ENCODE measurements around the gene CYS1.
"Not testable (repeated sequence)": the region's sequence is repeated elsewhere in the genome, so short reads cannot be mapped to it uniquely, and the experiment has no call there.

CYS1 gene, protein sequence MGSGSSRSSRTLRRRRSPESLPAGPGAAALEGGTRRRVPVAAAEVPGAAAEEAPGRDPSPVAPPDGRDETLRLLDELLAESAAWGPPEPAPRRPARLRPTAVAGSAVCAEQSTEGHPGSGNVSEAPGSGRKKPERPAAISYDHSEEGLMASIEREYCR

DNA sequence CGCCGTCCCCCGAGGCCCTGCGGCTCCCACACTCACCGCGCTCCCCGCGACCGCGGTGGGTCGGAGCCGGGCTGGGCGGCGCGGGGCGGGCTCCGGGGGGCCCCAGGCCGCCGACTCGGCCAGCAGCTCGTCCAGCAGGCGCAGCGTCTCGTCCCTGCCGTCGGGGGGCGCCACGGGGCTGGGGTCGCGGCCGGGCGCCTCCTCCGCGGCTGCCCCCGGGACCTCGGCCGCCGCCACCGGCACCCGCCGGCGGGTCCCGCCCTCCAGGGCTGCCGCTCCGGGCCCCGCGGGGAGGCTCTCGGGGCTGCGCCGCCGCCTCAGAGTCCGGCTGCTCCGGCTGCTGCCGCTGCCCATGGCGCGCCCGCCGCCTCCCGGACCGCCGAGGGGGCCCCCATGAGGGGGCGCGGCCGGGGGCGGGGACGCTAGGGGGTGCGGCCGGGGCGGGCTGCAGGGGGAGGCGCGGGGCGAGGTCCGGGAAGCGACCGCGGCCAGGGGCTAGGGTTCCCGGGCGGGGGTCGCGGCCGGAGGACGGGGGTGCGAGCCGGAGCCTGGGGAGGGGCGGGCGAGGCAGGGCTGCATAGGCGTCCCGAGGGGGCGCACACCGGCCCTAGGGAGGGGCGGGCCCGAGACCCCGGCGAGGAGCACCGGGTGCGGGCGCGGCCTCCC, at the start of gene CYS1:
Gene CYS1 (minus strand): TSS at position 542 of the 666 bp plus-strand sequence. CDS start 188 bp downstream, at position 354.
- DNase-seq = peak; percentile 26

GRCh38 chr2:10129490-10129889, 49.3 kb upstream of the CYS1 start:
- DNase-seq = no peak

DNA sequence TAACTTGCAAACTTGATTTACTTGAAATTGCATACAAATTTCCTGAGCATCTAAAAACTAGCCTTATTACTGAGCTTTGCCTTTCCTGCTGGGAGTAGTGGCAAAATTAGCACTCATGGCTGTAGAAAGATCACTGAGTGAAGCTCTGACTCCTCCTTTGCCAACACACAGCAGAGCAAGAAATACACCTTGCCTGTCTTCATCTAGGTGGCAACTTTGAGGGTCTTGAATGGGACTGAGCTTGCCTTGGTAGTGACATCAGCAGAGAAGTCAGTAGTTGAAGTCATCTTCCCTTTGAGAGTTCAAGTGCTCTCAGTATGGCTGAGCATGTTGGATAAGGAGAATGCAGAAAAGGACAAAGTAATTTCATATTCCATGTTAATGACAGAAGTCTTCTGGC, 48.2 kb upstream of the CYS1 start:
- DNase-seq = no peak

- DNase-seq = no peak
Measured at GRCh38 chr2:10126632-10127026, 46.4 kb upstream of the CYS1 start.

GRCh38 chr2:10125842-10126631, 45.8 kb upstream of the CYS1 start:
- no peak for DNase-seq

DNA sequence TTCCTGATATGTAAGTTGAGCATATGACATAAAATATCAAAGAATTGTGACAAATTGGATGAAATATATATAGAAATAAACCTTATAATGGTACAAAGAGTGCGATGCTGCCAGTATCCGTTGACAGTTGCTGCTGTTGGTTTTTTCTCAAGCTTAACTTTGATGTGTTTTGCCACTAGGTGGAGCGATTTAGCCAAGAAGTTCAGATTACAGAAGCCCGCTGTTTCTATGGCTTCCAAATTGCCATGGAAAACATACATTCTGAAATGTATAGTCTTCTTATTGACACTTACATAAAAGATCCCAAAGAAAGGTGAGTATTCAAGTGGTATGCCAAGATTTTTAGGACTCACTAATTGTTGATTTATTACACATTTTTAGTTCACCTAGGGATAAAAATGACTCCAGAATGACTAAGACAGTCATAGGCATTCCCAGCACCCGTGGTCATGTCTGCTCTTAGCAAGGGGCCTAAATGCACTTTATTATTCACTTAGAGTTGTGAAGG, 44.4 kb upstream of the CYS1 start:
- peak; percentile 71 for DNase-seq

DNA sequence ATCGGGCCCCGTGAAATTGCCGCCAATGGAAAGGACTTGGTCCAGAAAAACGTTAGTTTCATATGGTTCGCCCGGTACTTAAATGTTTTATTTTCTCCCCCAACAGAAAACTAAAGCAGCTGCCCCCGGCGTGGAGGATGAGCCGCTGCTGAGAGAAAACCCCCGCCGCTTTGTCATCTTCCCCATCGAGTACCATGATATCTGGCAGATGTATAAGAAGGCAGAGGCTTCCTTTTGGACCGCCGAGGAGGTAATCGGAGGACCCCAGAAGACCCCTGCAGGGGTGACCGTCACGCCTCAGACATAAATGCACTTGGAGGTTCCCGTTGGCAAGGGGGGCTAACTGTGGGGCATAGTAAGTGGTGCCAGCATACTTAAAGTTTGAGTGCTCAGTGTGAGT, 43.1 kb upstream of the CYS1 start:
- no peak for DNase-seq

DNA sequence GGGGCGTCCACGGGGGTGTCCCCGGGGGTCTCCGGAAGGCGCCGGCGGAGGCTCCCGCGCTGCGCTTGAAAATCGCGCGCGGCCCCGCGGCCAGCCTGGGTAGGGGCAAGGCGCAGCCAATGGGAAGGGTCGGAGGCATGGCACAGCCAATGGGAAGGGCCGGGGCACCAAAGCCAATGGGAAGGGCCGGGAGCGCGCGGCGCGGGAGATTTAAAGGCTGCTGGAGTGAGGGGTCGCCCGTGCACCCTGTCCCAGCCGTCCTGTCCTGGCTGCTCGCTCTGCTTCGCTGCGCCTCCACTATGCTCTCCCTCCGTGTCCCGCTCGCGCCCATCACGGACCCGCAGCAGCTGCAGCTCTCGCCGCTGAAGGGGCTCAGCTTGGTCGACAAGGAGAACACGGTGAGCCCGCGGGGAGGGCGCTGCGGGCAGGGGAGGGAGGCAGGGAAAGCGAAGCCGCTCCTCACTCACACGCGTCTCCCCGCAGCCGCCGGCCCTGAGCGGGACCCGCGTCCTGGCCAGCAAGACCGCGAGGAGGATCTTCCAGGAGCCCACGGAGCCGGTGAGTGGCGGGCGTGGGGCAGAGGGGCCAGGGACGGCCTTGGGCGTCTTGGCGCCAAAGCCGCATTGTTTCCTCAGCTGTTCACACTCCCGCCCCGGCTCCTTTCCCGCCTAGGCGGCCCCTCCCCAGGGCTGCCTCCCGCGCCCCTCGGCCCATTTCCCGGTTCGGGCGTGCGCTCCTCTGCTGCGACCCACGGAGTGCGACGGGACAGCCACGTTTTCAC, 42.5 kb upstream of the CYS1 start, which contains the start of gene RRM2:
Gene RRM2 (plus strand): TSS at position 240 of the 781 bp plus-strand sequence. CDS start 60 bp downstream, at position 300.
- peak; percentile 98 for DNase-seq

DNA sequence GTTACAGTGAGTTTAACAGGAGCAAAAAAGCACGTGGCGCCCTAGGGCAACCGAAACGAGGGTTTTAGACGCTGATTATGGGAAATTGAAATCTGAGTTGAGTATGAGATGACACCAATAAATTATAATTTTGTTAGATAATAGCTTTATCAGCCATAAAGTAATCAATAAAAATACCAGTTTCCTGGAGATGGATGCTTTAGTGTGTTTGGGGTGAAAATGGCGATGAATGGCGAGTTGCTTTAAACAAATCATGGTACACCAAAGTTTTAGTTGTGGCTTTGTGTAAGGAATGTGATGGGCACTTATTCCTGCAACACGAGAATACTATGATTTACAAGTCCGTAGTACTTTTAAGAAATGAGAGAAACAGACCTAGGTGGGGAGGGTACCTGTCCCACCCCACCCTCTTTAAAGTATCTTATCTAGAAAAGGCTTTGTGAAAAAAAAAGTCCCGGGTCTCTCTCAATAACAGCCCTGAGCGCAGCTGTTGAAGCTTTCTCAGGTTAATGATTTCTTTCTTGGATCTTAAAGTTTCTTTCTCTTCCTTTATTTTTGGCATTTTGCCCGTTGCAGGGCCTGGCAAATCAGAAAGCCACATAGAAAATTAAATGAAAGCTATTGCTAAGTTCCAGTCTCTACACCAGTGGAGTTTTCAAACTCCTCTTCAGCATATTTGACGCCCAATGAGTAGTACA, 40.8 kb upstream of the CYS1 start:
- DNase-seq = peak; percentile 56

DNA sequence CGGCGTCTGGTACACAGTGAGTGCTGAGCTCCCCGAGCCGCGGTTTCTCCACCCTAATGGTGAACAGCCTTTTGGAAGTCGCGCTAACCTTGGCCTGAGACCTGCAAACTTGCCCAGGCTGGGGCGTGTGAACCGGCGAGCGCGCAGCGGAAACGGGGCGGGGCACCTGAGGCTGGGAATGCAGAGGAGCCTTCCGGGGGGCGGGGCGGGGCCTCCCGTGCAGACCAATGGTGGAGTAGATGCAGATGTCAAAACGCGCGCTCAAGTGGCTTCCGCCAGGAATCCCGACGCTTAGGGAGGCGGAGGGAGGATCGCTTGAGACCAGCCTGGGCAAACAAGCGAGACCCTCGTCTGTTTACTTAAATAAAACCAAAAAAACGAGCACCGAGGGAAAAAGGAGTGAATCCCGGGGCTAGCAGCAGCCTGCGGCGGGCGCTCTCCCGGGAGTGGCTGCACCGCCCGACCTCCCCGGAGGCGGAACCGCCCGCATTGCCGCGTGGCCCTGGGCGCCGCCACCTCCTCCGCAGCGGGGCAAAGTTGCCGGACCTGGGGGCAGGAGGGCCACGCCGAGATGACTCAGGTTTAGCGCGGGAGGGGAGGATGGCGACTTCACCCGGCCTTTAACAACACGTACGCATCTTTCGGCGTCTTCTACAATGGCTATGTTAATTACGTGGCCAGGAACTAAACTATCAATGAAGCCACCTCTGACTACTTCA, 40.1 kb upstream of the CYS1 start:
- peak; percentile 95 for DNase-seq

- no peak for DNase-seq
Measured at GRCh38 chr2:10119601-10120157, 39.5 kb upstream of the CYS1 start.

GRCh38 chr2:10119027-10119325, 38.8 kb upstream of the CYS1 start:
- DNase-seq = no peak

- DNase-seq = no peak
Measured at GRCh38 chr2:10109311-10109710, 29.1 kb upstream of the CYS1 start.

DNA sequence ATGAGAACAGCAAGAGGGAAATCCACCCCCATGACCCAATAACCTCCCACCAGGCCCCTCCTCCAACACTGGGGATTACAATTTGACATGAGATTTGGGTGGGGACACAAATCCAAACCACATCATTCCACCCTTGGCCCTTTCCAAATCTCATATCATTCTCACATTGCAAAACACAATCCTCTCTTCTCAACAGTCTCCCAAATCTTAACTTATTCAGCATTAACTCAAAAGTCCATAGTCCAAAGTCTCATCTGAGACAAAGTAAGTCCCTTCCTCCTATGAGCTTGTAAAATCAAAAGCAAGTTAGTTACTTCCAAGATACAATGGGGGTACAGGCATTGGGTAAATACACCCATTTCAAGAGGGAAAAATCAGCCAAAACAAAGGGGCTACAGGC, 24.7 kb upstream of the CYS1 start:
- not testable (repeated sequence) for DNase-seq

DNA sequence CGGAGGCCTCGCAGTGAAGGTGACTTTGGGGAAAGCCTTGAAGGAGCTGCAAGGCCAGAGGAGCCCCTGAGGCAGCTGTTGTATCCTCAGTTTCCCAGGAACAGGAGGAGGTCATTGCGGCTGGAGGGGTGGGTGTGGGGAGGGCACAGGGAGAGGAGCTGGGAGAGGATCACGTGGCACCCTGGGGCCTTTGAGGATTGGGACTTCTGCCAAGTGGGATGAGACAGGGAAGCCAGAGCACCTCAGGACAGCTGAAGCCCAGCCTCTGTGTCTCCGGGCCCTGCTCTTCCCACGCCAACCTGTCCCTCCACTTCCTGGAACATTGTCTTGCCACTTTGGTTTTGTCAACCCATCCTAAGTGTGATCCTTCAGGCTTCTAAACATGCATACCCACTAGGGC, 23.0 kb upstream of the CYS1 start:
- no peak for DNase-seq

DNA sequence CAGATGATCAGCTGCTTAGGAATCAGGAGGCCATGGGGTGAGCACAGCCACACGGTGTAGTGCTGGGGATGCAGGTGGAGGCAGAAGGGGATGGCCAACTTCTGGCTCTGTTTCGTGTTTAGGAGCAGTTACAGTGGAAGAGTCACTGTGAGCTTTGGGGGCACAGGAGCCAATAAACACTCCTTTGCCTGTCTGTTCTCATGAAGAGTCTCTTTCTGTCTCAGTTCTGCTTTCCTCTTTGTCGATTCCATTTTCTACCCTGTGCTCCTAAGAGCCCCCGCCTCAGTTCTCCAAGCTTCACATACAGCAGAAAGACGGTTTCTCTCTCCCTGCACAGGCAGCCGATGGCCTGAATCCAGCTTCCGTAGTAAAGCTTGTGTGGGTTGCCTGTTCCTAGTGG, 21.3 kb upstream of the CYS1 start:
- no peak for DNase-seq

- DNase-seq = peak; percentile 35
Measured at GRCh38 chr2:10097352-10098148, 17.3 kb upstream of the CYS1 start.

DNA sequence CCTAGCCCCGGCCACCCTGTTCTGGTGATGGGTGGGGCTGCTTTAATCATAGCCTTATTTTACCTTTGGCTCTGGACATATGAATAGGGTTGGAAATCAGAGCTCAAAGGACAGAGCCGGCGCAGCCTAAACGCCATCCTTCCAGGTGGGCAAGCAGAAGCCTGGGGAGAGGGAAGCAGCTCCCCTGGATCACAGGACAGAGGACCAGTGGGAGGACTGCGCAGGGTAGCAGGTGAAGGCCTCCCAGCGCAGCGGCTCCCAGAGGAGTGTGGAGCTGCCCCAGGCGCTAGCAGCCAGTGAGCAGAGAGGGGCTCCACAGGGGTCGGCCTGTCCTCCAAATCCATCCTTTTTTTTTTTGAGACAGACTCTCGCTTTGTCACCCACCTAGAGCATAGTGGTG, 16.4 kb upstream of the CYS1 start:
- DNase-seq = no peak

- DNase-seq = no peak
Measured at GRCh38 chr2:10095175-10095574, 15.0 kb upstream of the CYS1 start.

DNA sequence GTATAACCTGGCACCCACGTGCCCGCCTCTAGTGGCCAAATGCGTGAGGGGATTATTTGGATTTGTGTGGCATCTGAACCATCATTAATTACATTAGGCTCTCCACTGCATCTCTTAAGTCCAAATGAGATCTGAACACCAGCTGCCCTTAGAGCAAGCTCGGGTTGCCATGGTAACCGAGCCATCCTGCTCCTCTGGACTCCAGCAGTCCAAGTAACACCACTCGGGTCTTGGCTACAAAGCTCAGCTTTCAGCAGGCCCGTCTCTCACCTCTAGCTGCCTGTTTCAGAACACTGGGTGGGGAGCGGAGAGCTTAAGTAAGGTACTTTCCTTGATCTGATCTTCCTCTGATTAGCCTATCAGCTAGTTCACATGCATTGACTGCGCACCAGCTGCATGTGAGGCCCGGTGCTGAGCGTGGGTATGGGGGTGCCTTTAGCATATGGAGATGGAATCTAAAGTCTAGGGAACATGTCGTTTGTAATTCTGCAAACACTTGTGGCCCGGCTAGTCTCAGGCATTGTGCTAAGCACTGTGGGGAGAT, 14.1 kb upstream of the CYS1 start:
- DNase-seq = no peak

Data from NCI-H2171 (cell line).